HuH-7 (cell line): ENCODE measurements around the gene MGMT.

ENCODE experiments used
- DNase-seq: peaks from one replicate; pipeline ENCODE4 v3.0.0; 2011; ENCODE audit warnings: low spot score

Gene MGMT

GRCh38 chr10:129495256-129495655 is 28.2 kb downstream of the MGMT start:
- DNase-seq, result no peak

DNA sequence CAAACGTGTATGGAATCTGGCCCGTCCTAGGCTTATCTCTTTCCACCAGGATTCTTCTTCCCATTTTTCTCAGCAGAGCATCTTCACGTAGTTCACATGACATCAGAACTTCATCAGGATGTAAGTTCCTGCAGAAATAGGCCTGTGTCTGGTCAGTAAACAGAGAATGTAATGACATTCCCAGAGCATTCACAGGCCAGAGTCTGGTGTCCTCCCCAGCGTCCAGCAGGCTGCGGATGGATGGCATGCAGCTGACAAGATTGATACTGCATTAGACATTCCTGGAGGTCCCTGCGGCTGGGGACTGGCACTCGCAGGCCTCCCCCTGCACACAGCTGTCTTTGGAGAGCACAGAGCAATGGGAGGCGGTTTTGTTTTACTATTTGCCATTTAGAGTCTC is 28.7 kb downstream of the MGMT start:
- no peak for DNase-seq

DNA sequence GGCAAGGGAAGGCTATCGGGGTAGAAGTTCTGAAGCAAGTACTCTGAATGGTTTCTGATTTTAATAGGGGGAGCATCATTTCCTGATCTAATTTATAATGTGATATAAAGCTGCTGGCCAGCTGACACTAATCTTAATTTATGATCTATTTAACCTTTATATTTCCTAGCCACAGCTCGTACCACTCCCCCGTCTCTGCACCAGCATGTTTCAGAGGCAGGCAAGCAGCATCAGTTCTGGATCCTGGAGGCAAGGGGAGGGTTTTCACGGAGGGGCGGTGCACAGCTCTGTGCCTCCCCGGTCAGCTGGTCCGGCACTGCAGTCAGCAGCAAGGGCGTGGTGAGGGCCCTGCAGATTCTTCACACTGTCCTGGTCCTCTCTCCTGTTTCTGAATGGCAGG is 30.0 kb downstream of the MGMT start:
- no peak for DNase-seq

- DNase-seq, result no peak
Observed at GRCh38 chr10:129498680-129499079, 31.6 kb downstream of the MGMT start.

DNA sequence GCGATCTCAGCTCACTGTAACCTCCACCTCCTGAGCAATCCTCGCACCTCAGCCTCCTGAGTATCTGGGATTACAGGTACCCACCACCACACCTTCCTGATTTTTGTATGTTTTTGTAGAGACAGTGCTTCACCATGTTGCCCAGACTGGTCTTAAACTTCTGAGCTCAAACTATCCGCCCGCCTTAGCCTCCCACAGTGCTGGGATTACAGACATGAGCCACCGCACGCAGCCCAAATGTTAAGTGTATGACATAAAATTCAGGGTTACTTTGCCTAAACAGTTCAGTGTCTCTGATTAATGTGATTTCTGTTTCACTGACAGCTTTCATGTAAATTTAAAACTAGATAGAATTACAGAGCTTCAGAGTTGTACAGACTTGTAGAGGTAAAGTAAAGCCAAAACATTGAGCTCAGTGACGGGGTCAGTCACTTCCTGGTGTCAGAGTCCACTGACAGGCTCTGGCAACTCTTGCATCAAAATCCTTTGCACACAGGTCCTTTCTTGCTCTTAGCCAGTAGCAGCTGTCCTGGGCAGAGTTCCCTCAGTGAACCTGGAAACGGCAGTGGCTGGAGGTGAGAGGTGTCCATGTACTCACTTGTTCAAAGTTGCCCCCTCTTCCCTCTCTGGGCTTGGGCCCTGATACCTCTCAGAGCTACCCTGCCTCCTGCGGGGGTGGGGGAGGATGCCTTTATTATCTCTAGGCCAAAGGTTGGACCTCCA is 33.7 kb downstream of the MGMT start:
- DNase-seq, result peak; percentile 56

GRCh38 chr10:129501652-129502436 is 34.8 kb downstream of the MGMT start:
- no peak for DNase-seq

- DNase-seq, result no peak
Observed at GRCh38 chr10:129502448-129502847, 35.4 kb downstream of the MGMT start.

DNA sequence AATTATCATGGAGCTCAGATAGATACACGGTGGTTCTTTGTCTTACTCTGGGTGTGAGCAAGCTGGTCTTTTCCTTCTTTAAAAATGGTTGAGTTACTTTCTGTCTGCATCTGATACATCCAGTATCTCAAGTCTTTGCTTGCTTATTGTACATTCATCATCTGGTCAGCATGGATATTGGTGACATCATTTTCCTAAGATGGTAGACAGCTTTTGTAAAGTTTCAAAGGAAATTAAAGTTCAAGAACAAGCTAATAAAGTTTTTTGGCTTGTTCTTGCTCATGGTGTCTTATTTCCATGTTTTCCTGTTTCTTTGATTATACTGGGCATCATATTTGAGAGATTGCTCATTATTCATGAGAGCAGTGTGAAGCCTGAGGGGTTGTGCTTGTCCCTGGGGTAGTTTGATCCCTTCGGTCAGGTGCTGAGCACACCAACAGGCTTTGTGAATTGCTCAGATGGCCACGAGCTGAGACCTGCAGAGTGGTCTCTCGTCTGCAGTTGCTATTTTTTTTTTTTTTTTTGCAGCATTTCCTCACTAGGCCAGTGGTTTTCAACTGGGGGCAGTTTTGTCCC is 38.5 kb downstream of the MGMT start:
- DNase-seq, result no peak

- DNase-seq, result no peak
Observed at GRCh38 chr10:129506101-129506797, 39.2 kb downstream of the MGMT start.

GRCh38 chr10:129507216-129507889 is 40.3 kb downstream of the MGMT start:
- DNase-seq, result no peak

DNA sequence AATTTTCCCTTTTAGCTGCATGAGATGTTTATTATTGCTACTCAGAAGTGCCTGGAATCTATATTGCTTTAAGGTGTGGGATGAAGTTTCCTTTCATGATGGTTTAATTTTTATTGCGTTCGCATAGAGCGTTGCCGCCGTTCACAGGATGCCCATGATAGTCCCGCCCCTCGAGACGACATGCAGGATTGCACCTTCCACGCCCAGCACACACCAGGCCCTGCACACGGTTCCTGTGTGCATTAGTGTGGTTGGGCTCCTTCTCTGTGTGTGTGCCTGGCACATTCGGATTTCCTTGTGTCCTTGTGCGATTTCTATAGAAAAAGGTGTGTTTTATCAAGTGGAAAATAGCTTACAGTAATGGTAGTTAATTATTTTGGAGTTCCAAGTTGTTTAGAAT is 42.1 kb downstream of the MGMT start:
- DNase-seq, result no peak

DNA sequence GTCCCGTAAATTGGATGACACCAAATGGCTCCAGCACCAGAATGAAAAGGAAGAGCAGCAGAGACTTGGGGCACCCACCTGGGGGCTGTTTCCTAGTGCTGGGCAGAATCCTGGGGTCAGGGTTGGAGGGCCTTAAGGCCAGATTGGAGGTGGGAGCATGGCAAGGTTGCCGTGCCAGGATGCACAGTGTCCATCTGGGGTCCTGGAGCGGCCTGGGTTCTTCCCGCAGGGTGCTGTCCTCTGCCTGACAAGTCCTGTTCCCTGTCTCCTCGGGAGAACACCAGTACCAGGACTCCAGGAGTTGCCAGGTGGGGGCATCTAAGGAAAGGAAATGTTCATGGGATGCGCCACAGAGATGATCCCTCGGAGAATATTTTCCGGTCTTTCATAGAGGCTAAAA is 42.8 kb downstream of the MGMT start:
- no peak for DNase-seq

GRCh38 chr10:129511086-129511485 is 44.0 kb downstream of the MGMT start:
- DNase-seq, result no peak

DNA sequence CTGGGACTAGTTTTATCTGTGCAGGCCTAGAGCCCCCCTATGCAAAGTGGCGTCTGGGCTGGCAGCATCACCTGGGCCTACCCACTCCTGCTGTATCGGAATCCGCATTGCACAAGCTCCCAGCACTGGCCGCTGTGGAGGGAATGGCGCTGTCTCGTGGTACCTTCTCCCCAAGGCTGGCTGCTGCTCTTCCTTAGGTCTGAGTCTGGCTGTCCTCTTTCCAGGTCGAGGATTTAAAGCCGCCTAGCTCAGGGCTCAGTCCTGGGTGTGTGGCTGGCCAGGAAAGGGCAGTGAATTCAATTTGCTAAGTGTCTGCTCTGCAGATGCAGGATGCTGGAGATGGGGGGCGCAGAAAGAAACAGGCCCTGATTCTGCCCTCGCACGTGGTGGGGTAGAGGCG is 44.7 kb downstream of the MGMT start:
- no peak for DNase-seq

DNA sequence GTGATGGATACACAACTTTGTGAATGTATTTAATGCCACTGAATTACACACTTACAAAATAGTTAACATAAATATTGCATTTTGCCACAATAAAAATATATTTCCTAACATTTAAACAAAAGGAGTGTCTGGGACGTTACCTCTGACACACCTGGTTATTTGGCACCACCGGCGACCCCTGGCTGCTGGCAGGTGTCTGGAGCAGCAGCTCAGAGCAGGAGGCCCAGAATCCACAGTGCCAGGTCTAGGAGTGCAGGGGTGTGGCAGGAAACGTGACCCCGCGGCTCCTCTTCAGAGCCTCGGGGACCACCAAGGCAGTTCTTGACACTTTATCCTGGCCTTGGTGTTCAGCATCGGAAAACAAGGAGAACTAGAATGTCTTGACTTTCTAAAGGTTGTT is 46.3 kb downstream of the MGMT start:
- DNase-seq, result no peak

DNA sequence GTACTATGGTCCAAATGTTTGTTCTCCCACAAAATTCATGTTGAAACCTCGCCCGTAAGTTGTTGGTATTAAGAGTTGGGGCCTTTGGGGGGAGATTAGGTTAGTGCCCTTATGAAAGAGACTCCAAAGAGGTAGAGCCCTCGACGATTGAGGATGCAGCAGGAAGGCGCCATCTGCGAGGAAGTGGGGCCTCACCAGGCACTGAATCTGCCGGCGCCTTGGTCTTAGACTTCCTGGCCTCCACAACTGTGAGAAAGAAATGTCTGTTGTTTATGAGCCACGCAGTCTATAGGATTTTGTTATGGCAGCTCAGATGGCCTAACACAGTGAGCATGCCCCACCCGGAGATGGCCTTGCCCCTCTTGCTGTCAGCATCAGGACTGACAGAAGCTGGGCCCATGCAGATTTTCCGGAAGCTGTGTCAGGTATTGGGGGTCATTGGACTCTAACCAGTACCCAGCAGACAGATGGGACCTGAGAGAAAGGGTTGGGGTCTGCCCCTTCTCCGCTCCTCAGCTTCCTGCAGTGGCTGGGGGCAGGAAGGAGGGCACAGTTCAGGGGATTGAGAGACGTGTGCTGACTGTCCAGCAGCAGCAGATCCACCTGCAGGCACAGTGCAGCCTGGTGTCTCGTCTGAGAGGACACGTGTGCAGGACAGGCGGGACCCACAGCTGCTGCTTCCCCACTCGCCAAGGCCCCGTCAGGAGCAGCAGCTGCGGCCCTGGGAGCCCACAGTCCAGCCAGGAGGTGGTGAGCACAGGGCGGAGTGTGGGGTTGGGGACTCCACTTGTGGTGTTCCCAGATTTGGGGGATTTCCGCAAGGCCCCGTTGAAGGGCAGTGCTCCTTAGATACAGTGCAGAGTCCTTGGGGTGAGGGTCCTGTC is 47.8 kb downstream of the MGMT start:
- no peak for DNase-seq

DNA sequence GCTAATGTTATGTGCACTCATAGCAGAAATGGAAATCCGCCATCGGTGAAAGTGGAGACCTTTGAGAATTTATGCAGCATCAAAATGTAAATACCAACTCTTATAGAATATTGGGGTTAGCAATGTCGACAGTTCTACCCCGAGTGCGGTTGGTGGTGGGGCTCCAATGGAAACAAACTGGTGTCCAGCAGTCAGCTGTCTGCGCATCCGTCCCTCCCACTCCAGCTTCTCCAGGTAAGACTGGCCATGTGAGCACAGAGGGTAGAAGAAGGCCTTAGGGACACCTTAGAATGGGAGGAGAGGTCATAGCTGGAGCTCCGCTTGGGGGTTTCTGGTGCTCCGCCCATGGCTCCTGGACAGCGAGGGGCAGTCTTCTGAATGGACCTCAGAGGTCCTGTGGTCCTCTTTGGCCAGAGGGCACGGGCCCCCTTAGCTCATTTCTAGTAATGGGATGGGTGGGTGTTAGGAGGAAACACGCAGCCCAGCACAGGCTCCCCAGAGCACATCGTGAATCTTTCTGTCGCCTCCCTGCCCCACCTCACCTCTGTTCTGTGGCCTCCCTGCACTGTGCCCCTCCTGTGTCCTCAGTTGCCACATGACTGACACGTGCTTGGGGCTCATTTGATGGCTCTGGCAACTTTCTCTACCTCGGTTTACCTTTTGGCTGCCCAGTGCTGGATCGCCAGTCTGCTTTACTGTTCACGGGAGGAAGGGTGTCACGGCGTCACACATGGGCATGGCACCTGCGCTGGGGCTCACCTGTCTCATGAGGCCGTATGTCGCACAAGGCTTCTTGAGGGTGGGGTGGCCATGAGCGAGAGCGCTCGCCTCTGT is 50.0 kb downstream of the MGMT start:
- DNase-seq, result no peak

DNA sequence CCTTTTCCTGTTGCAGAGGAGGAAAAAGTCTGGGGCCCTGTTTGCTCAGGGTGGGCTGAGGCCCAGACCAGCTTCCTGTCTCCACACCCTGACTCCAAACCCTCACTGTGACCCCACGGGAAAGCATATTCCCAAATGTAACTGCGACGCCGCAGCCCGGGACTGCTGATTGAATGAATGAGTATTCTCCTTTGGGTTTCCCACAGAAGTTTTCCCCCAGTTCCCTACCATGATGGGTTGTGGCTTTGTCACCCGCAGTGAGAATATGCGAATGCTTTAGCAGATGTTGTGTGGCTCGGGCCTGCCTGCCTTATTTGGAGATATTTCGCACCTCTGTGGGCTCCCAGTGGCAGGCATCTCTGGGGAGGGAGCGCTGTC is 50.6 kb downstream of the MGMT start:
- DNase-seq, result no peak

DNA sequence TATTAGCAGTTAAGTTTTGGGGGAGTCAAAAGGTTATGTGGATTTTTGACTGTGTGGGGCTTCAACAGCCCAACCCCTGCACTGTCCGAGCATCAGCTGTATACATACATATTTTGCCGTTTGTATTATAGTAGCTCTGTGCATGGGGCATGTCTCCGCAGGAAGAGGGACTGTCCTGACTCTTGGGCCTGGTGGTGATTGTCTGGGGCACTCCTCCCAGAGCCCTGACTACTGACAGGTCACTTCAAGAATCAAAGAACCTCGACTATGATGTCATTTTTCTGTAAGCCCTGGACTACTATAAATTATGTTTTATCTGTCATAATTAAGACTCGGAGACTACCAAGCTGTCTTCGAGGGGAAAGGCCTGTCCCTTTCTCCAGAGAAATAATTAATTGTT is 51.8 kb downstream of the MGMT start:
- no peak for DNase-seq

DNA sequence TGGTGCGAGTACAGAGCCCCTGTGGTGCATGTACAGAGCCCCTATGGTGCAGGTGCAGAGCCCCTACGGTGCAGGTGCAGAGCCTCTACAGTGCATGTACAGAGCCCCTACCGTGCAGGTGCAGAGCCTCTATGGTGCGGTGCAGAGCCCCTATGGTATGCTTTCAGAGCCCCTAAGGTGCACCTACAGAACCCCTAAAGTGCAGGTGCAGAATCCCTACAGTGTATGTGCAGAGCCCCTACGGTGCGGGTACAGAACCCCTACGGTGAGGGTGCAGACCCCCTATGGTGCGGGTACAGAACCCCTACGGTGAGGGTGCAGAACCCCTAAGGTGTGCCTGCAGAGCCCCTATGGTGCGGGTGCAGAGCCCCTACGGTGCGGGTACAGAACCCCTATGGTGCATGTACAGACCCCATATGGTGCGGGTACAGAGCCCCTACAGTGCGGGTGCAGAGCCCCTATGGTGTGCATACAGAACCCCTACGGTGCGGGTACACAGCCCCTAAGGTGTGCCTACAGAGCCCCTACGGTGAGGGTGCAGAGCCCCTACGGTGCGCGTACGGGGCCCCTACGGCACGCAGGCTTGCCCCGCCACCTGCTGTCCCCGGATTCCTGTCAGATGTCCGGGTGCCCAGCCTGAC is 53.5 kb downstream of the MGMT start:
- no peak for DNase-seq
